GM18873 (cell line): ENCODE results near the gene CIDEB.
"Not testable (repeated sequence)": the region's sequence is repeated elsewhere in the genome, so short reads cannot be mapped to it uniquely, and the experiment has no call there.

Experiments used
- ATAC-seq: cut with Tn5 transposase; IDR thresholded peaks from one replicate; pipeline ENCODE4 v1.9.1; 2021; ENCODE audit warnings: mild to moderate bottlenecking, moderate library complexity, moderate number of reproducible peaks; ENCODE audit not compliant: unreplicated experiment, low FRiP score

CIDEB gene

GRCh38 chr14:24307575-24308341 is at the start of gene CIDEB:
CIDEB (minus strand) TSS chr14:24307977; CDS start chr14:24307858, 119 bp downstream.
- ATAC-seq: no peak

- no peak for ATAC-seq
Measured at GRCh38 chr14:24356208-24356607, 48.4 kb upstream of the CIDEB start.

- ATAC-seq: no peak
Measured at GRCh38 chr14:24355009-24355408, 47.2 kb upstream of the CIDEB start.

GRCh38 chr14:24354482-24354825 is 46.7 kb upstream of the CIDEB start:
- not testable (repeated sequence) for ATAC-seq

- no peak for ATAC-seq
Measured at GRCh38 chr14:24353559-24354481, 46.0 kb upstream of the CIDEB start.

GRCh38 chr14:24351517-24351916 is 43.7 kb upstream of the CIDEB start:
- no peak for ATAC-seq

GRCh38 chr14:24349742-24350141 is 42.0 kb upstream of the CIDEB start:
- no peak for ATAC-seq

GRCh38 chr14:24348186-24348585 is 40.4 kb upstream of the CIDEB start:
- ATAC-seq: no peak

GRCh38 chr14:24347134-24347533 is 39.4 kb upstream of the CIDEB start:
- no peak for ATAC-seq

GRCh38 chr14:24343795-24344660 is 36.3 kb upstream of the CIDEB start:
- ATAC-seq: no peak

- ATAC-seq: no peak
Measured at GRCh38 chr14:24342889-24343288, 35.1 kb upstream of the CIDEB start.

GRCh38 chr14:24340606-24341005 is 32.8 kb upstream of the CIDEB start:
- ATAC-seq: no peak

GRCh38 chr14:24339284-24340151 is 31.7 kb upstream of the CIDEB start, which contains the start of gene RIPK3:
RIPK3 (minus strand) TSS chr14:24339991; CDS start chr14:24339826, 165 bp downstream.
- ATAC-seq: peak; percentile 76

- ATAC-seq: no peak
Measured at GRCh38 chr14:24338843-24339242, 31.1 kb upstream of the CIDEB start.

GRCh38 chr14:24337824-24338175 is 30.0 kb upstream of the CIDEB start:
- no peak for ATAC-seq

GRCh38 chr14:24337144-24337823 is 29.5 kb upstream of the CIDEB start:
- no peak for ATAC-seq

- ATAC-seq: no peak
Measured at GRCh38 chr14:24335461-24336171, 27.8 kb upstream of the CIDEB start.
